Smooth muscle cell (in vitro differentiated cells): ENCODE measurements around the gene FAM53B. TPM values are rescaled to one million over a fixed set of nuclear protein-coding genes. Genes with fewer than 3 reads are reported as not detected.

Source experiments
- DNase-seq: peaks from one replicate; lab custom pipeline; 2025; ENCODE audit not compliant: unreplicated experiment; lab: John Stamatoyannopoulos, UW
- H2AFZ ChIP-seq: fragments of 200-600 bp; sonication (generic); 2 replicates; pipeline ENCODE4 v1.6.0; 2016; ENCODE audit warnings: antibody characterized with exemption, low read depth, mild to moderate bottlenecking
- H3F3A ChIP-seq: fragments of 200-600 bp; sonication (generic); 2 replicates; pipeline ENCODE4 v1.6.0; 2017; ENCODE audit warnings: antibody characterized with exemption, low read depth
- H3K27ac ChIP-seq: fragments of 200-600 bp; sonication (generic); 2 replicates; pipeline ENCODE4 v1.5.1; 2016; ENCODE audit warnings: low read depth, mild to moderate bottlenecking
- H3K27me3 ChIP-seq: fragments of 200-600 bp; sonication (generic); 2 replicates; pipeline ENCODE4 v1.6.1; 2016; ENCODE audit warnings: low read depth, mild to moderate bottlenecking
- H3K36me3 ChIP-seq: fragments of 200-600 bp; sonication (generic); 2 replicates; pipeline ENCODE4 v1.5.1; 2016; ENCODE audit warnings: low read depth
- H3K4me1 ChIP-seq: fragments of 200-600 bp; sonication (generic); 2 replicates; pipeline ENCODE4 v1.5.1; 2016; ENCODE audit warnings: low read depth
- H3K4me2 ChIP-seq: fragments of 200-600 bp; sonication (generic); 2 replicates; pipeline ENCODE4 v1.6.0; 2016; ENCODE audit warnings: mild to moderate bottlenecking
- H3K4me3 ChIP-seq: fragments of 200-600 bp; sonication (generic); 2 replicates; pipeline ENCODE4 v1.5.1; 2016; ENCODE audit warnings: mild to moderate bottlenecking
- H3K79me2 ChIP-seq: fragments of 200-600 bp; sonication (generic); 2 replicates; pipeline ENCODE4 v1.6.0; 2016; ENCODE audit warnings: low read depth, mild to moderate bottlenecking
- H3K9ac ChIP-seq: fragments of 200-600 bp; sonication (generic); 2 replicates; pipeline ENCODE4 v1.6.0; 2016; ENCODE audit warnings: low read depth
- H3K9me3 ChIP-seq: fragments of 200-600 bp; sonication (generic); replicated peaks from 2 replicates; pipeline ENCODE4 v1.5.1; 2016; ENCODE audit warnings: low read depth
- H4K20me1 ChIP-seq: fragments of 200-600 bp; sonication (generic); 2 replicates; pipeline ENCODE4 v1.6.0; 2016; ENCODE audit warnings: low read depth
- WGBS: methylation state at CpG from one replicate; pipeline ENCODE4 v1.1.7; 2016; ENCODE audit warnings: low lambda C conversion rate; 5-methylcytosine and 5-hydroxymethylcytosine counted together
- polyA plus RNA-seq: library from polyadenylated mRNA; unstranded; fragments of >200 nt; fragmentation: Nextera tagmentation; extraction: Ambion mirVana; gene quantifications from 2 replicates; pipeline ENCODE4 v1.2.1, GENCODE V29; 2016
- total RNA-seq: library from RNA; depleted of rRNA; stranded (reverse); fragments of >200 nt; gene quantifications from 2 replicates; pipeline ENCODE4 v1.2.3, GENCODE V29; 2014
- TF ChIP-seq, protein P1 (sequence below): fragments of 200-600 bp; sonication (generic); IDR thresholded peaks from 2 replicates; pipeline ENCODE4 v1.5.1; 2017; ENCODE audit warnings: borderline replicate concordance, mild to moderate bottlenecking, antibody characterized with exemption; ENCODE audit not compliant: insufficient read depth, poor library complexity, severe bottlenecking

Gene FAM53B
- total and polyA plus RNA-seq, 2 experiments from 2014 or later, result 5.5 to 6.2 TPM

DNA sequence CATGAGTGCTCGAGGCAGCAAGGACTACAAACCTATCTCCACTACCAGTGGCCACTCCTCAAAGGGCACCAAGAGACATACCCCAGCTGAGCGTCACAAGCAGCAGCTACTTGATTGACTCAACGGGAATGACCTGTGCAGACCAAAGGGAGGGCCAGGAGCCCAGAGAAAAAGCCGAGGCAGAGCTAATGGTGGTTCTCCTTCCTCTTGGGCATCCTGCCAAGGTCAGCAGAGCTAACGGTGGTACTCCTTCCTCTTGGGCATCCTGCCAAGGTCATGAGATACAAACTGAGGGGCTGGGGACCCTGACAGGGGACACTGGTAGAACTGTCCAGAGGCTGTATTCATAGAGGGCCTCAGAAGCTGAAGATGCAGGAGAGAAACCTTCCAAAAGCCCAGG is 60.4 kb downstream of the FAM53B start:
- H3K27me3 ChIP-seq, result no peaks in the 10 kb centered on the region
- no peak for DNase-seq

DNA sequence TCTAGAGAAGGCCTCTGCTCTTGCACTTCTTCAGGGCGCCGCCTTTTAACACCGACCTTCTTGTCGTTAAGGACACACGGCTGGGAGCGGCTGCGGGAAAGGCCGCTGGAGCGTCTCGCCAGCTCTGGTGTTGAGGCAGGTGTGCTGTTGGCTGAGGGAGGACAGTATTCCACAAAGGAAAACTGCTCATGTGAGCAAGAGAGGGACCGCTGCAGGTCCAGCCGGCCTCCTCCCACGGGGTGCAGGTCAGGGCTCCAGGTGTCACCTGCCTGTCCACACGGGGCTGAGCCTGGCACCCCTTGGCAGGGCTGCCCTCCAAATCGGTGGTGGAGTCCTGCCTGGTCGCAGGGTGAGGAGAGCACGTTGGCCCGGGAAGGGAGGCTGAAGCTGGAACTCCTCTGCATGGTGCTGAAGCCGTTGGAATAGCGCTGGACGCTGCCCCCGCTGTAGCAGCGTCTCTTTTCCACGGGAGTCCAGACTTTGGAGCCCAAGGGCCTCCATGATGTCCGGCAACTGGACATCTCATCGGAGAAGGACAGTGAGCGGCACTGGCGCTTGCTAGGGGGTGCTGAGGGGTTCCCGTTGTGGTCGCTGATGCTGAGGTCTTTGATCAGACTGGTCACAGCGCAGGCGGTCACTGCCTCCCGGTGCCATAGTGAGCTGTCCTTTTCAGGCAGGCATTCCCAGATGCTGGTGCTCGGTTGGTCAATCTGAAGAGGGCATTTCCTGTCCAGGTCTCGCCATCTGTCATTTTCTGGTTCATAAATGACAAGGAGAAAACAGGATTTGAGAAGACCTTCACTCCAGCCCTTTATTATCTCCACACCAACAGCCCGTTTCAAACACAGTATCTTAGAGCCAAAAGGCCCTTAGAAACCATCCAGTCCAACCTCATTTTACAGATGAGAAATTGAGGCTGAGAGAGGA is 62.3 kb downstream of the FAM53B start:
- Histone ChIP-seq H3F3A (no peaks in the 10 kb centered on the region), H3K36me3 (no peaks in the 10 kb centered on the region), H3K4me1 (peaks cover 12% of the 10 kb centered on the region), H3K27ac (no peak overlapping the region), H3K9me3 (no peaks in the 10 kb centered on the region), H3K4me3 (no peak overlapping the region), H3K27me3 (no peaks in the 10 kb centered on the region), H3K79me2 (peaks cover 2% of the 10 kb centered on the region), H3K9ac (no peak overlapping the region), H2AFZ (no peak overlapping the region), H4K20me1 (peaks cover 37% of the 10 kb centered on the region), H3K4me2 (no peak overlapping the region)
- 97% methylated on average over 36 of the region's 36 CpGs for WGBS
- DNase-seq, result no peak
- TF ChIP-seq, protein P1, sequence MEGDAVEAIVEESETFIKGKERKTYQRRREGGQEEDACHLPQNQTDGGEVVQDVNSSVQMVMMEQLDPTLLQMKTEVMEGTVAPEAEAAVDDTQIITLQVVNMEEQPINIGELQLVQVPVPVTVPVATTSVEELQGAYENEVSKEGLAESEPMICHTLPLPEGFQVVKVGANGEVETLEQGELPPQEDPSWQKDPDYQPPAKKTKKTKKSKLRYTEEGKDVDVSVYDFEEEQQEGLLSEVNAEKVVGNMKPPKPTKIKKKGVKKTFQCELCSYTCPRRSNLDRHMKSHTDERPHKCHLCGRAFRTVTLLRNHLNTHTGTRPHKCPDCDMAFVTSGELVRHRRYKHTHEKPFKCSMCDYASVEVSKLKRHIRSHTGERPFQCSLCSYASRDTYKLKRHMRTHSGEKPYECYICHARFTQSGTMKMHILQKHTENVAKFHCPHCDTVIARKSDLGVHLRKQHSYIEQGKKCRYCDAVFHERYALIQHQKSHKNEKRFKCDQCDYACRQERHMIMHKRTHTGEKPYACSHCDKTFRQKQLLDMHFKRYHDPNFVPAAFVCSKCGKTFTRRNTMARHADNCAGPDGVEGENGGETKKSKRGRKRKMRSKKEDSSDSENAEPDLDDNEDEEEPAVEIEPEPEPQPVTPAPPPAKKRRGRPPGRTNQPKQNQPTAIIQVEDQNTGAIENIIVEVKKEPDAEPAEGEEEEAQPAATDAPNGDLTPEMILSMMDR, result no peak

More for the DNA sequence above, 60.4 kb downstream of the FAM53B start:
- peaks cover 26% of the 10 kb centered on the region for H4K20me1 ChIP-seq
- H3K4me2 ChIP-seq, result no peak overlapping the region
- no peaks in the 10 kb centered on the region for H3K4me1 ChIP-seq
- no peaks in the 10 kb centered on the region for H3K36me3 ChIP-seq
- H3K79me2 ChIP-seq, result no peaks in the 10 kb centered on the region
- H3K27ac ChIP-seq, result no peak overlapping the region
- 89% methylated on average over 5 of the region's 5 CpGs for WGBS
- TF ChIP-seq, protein P1, result no peak
- no peaks in the 10 kb centered on the region for H3K9me3 ChIP-seq
- H3K4me3 ChIP-seq, result no peak overlapping the region
- H2AFZ ChIP-seq, result no peak overlapping the region
- no peak overlapping the region for H3K9ac ChIP-seq
- H3F3A ChIP-seq, result no peaks in the 10 kb centered on the region

DNA sequence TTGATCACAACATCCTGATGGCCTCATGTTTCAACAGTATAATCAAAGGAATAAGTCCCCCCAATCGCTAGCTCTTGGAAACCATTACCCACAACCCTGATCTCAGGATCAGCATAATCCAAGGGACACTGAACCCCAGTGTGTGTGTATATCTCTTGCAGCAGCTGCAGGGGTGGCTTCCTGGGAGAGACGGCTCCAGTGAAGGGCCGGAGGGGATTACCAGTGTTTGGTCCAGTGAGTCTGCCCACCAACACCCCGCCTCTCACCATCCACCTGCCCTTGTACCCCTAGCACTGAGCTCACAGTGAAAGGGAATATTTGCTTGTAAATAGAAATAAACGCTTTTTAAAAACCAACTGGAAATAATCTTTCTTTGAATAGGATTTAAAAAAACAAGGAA is 63.1 kb downstream of the FAM53B start:
- no peak overlapping the region for H3K27ac ChIP-seq
- peaks cover 2% of the 10 kb centered on the region for H3K79me2 ChIP-seq
- no peaks in the 10 kb centered on the region for H3F3A ChIP-seq
- H3K27me3 ChIP-seq, result no peaks in the 10 kb centered on the region
- H4K20me1 ChIP-seq, result peaks cover 42% of the 10 kb centered on the region
- WGBS, result over 99% methylated on average over 5 of the region's 5 CpGs
- H2AFZ ChIP-seq, result no peak overlapping the region
- no peak overlapping the region for H3K4me2 ChIP-seq
- no peak overlapping the region for H3K9ac ChIP-seq
- TF ChIP-seq, protein P1, result no peak
- H3K4me1 ChIP-seq, result peaks cover 15% of the 10 kb centered on the region
- DNase-seq, result no peak
- no peak overlapping the region for H3K4me3 ChIP-seq
- H3K36me3 ChIP-seq, result no peaks in the 10 kb centered on the region
- no peaks in the 10 kb centered on the region for H3K9me3 ChIP-seq

DNA sequence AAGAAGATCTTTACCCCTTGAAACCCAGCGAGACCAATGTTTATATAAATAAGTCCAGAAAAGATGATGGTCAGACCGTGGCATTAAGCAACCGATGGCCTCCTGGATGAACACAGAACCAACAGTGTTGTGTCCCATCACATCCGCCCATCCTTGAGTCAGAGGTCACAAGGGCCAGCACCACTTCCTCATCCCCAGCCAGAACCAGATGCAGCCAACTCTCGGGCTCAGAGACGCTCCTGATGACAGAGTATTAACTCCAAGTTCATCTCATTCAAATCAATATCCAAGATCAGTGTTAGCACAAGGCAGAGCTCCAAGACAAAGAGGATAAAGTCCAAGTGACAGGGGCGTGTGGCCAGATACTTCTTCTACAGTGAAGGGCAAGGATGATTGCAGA is 63.5 kb downstream of the FAM53B start:
- H3K4me2 ChIP-seq, result no peak overlapping the region
- H3K36me3 ChIP-seq, result no peaks in the 10 kb centered on the region
- H3K9me3 ChIP-seq, result no peaks in the 10 kb centered on the region
- peaks cover 46% of the 10 kb centered on the region for H4K20me1 ChIP-seq
- 96% methylated on average over 7 of the region's 7 CpGs for WGBS
- no peaks in the 10 kb centered on the region for H3F3A ChIP-seq
- peaks cover 2% of the 10 kb centered on the region for H3K79me2 ChIP-seq
- H3K4me1 ChIP-seq, result peaks cover 15% of the 10 kb centered on the region
- no peak overlapping the region for H3K27ac ChIP-seq
- H3K4me3 ChIP-seq, result no peak overlapping the region
- no peaks in the 10 kb centered on the region for H3K27me3 ChIP-seq
- no peak for DNase-seq
- no peak overlapping the region for H2AFZ ChIP-seq
- H3K9ac ChIP-seq, result no peak overlapping the region
- TF ChIP-seq, protein P1, result no peak
